Gastrocnemius medialis (tissue), 4 donors: Measurements from ENCODE around the gene PLXNA2.

Source experiments
- CTCF ChIP-seq, 5 experiments: fragments of 450-650 bp in 3 of 5; fragments of 200-600 bp in 2 of 5; sonication (generic) in 2 of 5; IDR thresholded peaks in 4 of 5; conservative IDR thresholded peaks in 1 of 5; 1 replicate in 4 of 5; 2 replicates in 1 of 5; pipeline ENCODE4 v1.5.1; 2016 to 2019; ENCODE audit warnings: antibody characterized with exemption in 5 of 5, mild to moderate bottlenecking in 3 of 5, moderate library complexity in 3 of 5
- POLR2A ChIP-seq, 2 donors: fragments of 450-650 bp; IDR thresholded peaks; one replicate each; pipeline ENCODE4 v1.6.1; 2017; ENCODE audit warnings: antibody characterized with exemption in 2 of 2, mild to moderate bottlenecking in 2 of 2, moderate library complexity in 2 of 2

GRCh38 chr1:208173749-208174148 lies 70.4 kb downstream of the PLXNA2 start:
- TF ChIP-seq CTCF (IDR thresholded peaks at IDR 0.05 in 4 of 5, conservative IDR thresholded peaks at IDR 0.05 in 1 of 5) (no peak), POLR2A (IDR thresholded peaks at IDR 0.05) (no peak)
